ENCODE results near the gene RIPOR3. TPM values are rescaled to one million over a fixed set of nuclear protein-coding genes. Genes with fewer than 3 reads are reported as not detected.

The RIPOR3 gene
- total and polyA plus RNA-seq, 2 experiments from 2014 or later = 3.0 to 4.8 TPM

GRCh38 chr20:50712771-50713656 lies 21.7 kb upstream of the RIPOR3 start:
- H3K4me3 ChIP-seq = no peak overlapping the region
- H3K36me3 ChIP-seq = no peaks in the 10 kb centered on the region
- no peak for TF ChIP-seq CTCF (IDR thresholded peaks at IDR 0.05; ENCODE audit: low read depth, low read length)
- no peaks in the 10 kb centered on the region for H3K27me3 ChIP-seq
- H3K27ac ChIP-seq = peak overlapping the region; percentile 6
- no peak for DNase-seq (ENCODE audit: low read depth in 1 of 2, low spot score in 1 of 2)
- no peaks in the 10 kb centered on the region for H3K9me3 ChIP-seq (ENCODE audit: low read depth)
- H3K4me1 ChIP-seq (ENCODE audit: low read depth) = peaks cover 8% of the 10 kb centered on the region

- H3K27ac ChIP-seq = no peak overlapping the region
- peaks cover 6% of the 10 kb centered on the region for H3K4me1 ChIP-seq (ENCODE audit: low read depth)
- no peak for TF ChIP-seq CTCF (IDR thresholded peaks at IDR 0.05; ENCODE audit: low read depth, low read length)
Measured at GRCh38 chr20:50711113-50711825, 19.9 kb upstream of the RIPOR3 start.

GRCh38 chr20:50710492-50711063 lies 19.2 kb upstream of the RIPOR3 start:
- Histone ChIP-seq H3K36me3 (no peaks in the 10 kb centered on the region), H3K27me3 (no peaks in the 10 kb centered on the region), H3K9me3 (ENCODE audit: low read depth) (no peaks in the 10 kb centered on the region), H3K4me1 (ENCODE audit: low read depth) (peaks cover 6% of the 10 kb centered on the region), H3K27ac (no peak overlapping the region), H3K4me3 (no peak overlapping the region)
- TF ChIP-seq CTCF (IDR thresholded peaks at IDR 0.05; ENCODE audit: low read depth, low read length) = no peak
- DNase-seq (ENCODE audit: low read depth in 1 of 2, low spot score in 1 of 2) = peak in 1 of 2 donors; percentile 54

More at GRCh38 chr20:50711113-50711825, 19.9 kb upstream of the RIPOR3 start:
- DNase-seq (ENCODE audit: low read depth in 1 of 2, low spot score in 1 of 2) = no peak
- Histone ChIP-seq H3K9me3 (ENCODE audit: low read depth) (no peaks in the 10 kb centered on the region), H3K36me3 (no peaks in the 10 kb centered on the region), H3K4me3 (no peak overlapping the region), H3K27me3 (no peaks in the 10 kb centered on the region)

DNA sequence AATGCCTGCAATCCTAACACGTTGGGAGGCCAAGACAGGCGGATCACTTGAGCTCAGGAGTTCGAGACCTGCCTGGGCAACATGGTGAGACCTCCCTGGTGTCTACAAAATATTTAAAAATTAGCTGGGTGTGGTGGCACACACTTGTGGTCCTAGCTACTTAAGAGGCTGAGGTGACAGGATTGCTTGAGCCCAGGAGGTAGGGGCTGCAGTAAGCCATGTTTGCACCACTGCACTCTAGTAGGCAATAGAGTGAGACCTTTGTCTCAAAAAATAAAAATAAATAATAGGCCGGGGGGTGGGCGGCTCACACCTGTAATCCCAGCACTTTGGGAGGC lies 18.3 kb upstream of the RIPOR3 start:
- no peak overlapping the region for H3K4me3 ChIP-seq
- H3K4me1 ChIP-seq (ENCODE audit: low read depth) = peaks cover 6% of the 10 kb centered on the region
- no peaks in the 10 kb centered on the region for H3K36me3 ChIP-seq
- no peak overlapping the region for H3K27ac ChIP-seq
- H3K9me3 ChIP-seq (ENCODE audit: low read depth) = no peaks in the 10 kb centered on the region
- no peak for DNase-seq (ENCODE audit: low read depth in 1 of 2, low spot score in 1 of 2)
- H3K27me3 ChIP-seq = no peaks in the 10 kb centered on the region
- no peak for TF ChIP-seq CTCF (IDR thresholded peaks at IDR 0.05; ENCODE audit: low read depth, low read length)

- DNase-seq (ENCODE audit: low read depth in 1 of 2, low spot score in 1 of 2) = peak in 1 of 2 donors; percentile 22
- no peaks in the 10 kb centered on the region for H3K36me3 ChIP-seq
- H3K9me3 ChIP-seq (ENCODE audit: low read depth) = no peaks in the 10 kb centered on the region
- H3K4me3 ChIP-seq = no peak overlapping the region
- peaks cover 6% of the 10 kb centered on the region for H3K4me1 ChIP-seq (ENCODE audit: low read depth)
- no peak overlapping the region for H3K27ac ChIP-seq
- H3K27me3 ChIP-seq = no peaks in the 10 kb centered on the region
- no peak for TF ChIP-seq CTCF (IDR thresholded peaks at IDR 0.05; ENCODE audit: low read depth, low read length)
Measured at GRCh38 chr20:50708845-50709635, 17.7 kb upstream of the RIPOR3 start.

All from cardiac muscle cell (in vitro differentiated cells and primary cell).